KG1 (cell line): ENCODE results near the gene C4orf36.

ENCODE experiments used
- DNase-seq: peaks from one replicate; lab custom pipeline; 2025; lab: John Stamatoyannopoulos, UW

The C4orf36 gene

DNA sequence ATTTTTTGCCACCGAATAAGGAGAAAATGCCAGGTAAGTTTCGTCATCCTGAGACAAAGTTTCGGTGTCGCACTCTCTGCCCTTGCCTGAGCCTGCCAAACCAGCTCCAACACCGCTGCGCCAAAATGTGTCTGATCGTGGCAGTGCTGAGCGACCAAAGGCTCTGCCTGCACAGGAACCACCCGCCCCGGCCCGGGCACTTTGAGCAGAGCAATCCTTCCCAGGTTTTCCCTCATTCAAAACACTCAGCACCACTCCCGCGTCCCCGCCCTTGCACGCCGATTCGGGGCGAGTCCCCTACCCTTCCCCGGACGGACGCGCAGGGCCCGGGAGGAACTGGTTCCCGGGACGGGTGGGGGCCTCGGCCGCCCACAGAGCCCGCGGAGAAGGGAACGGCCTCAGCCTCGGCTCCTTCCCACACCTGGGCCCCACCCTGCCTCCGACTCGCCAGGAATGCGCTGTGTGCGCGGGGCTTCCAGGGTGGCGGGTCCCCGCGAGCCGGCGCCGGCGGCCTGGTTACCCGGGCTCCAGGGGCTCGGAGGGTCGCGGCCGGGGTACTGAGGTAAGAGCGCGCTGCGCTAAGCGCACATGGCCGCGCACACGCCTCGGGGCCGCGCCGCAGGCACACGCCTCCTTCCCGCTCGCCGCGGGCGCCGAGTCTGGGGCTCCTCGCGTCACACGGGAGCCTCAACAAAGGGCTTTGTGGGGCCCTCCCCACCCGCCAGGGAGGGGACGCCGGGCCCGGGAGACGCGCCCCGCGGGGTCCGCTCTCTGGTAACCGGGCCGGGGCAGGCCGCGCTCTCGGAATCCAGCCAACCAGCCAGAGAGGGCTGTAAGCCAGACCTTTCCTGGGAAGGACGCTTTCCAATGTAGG lies at the start of gene C4orf36:
C4orf36 (minus strand) TSS at position 661 of the 874 bp plus-strand sequence. CDS start 902 bp downstream, outside the sequence.
- DNase-seq: peak; percentile 77

- no peak for DNase-seq
Measured at GRCh38 chr4:86940920-86941460, 48.8 kb upstream of the C4orf36 start.

DNA sequence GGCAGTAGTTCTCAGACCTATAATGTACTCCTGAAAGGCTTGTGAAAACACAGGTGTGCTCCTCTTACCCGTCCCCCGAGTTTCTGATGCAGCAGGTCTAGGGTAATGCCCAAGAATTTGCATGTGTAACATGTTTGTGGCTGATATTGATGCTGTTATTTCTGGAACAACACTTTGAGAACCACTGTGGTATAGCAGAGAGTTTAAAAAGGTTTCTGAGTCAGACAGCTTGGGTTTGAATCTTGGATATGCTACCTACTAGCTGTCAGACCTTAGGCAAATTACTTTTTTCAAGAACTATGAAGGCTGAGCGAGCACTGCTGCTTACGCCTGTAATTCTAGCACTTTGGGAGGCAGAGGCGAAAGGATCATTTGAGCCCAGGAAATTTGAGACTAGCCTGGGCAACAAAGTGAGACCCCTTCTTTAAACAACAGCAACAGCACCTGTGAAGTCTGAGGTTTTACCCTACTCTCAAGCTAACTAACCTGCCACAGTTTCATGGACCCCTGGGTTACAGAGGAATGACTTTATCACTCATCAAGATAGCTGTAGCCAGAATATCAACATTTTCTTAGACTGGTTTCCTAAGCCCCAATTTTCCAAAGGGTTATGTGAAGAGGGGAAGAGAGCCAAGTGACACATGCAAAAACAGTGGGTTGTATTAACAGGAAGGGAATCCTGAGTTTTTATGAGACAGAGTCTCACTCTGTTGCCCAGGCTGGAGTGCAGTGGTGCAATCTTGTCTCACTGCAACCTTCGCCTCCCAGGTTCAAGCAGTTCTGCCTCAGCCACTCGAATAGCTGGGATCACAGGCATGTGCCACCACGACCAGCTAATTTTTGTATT lies 47.7 kb upstream of the C4orf36 start:
- no peak for DNase-seq

GRCh38 chr4:86938771-86939520 lies 46.7 kb upstream of the C4orf36 start:
- DNase-seq: no peak

DNA sequence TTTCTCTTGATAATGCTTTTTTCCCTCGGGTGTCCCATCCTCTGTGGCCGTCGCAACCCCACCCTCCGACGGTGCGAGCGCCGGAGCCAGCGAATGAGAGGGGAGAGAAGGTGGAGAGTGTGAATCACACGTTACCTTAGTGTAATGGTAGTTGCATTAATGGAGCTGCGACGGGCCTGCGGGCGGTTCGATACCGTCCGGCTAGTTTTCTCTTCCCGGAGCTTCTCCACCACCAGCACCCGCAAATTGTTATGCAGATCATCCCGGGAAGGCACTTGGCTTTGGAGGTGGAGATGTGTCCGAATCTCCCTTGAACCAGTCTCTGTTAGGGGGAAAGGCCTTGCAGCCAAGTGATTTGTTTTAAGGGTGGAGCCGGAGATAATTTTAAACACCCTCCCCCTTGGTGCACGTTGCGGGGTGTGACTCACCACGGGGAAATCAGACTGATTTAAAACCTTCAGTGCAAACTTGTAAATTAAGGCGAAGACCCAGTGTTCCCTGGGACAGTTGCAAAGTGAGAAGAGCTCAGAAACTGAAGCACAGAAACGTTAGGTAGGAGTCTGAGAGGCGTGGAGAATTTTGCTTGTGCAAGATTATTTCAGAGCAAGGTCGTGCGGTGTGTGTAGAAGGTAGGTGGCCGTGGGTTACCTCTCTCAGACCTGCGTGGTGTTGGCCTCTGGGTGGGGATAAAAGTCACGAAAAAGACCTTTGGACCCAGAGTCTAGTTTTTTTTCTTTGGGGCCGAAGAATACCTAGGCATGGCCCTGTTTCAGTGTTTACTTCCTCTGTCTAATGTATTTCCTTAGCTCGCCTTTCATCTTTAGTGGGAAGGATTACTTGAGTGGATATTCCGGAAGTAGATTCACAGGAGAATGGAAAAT lies 43.9 kb upstream of the C4orf36 start:
- DNase-seq: peak; percentile 84

DNA sequence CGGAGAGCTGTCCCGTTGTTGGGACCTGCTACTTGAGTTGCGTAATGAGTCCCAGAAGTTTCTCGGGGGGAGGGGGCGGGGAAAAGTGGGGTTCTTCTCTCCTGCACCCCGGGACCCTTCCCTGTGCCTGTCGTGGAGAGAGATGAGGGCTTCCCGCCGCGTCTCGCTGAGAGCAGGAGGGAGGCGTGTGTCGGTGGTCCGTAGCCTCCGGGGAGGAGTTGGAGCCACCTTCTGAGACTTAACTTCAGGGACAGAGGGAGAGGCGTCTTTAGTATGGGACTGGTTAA lies 43.3 kb upstream of the C4orf36 start:
- no peak for DNase-seq

DNA sequence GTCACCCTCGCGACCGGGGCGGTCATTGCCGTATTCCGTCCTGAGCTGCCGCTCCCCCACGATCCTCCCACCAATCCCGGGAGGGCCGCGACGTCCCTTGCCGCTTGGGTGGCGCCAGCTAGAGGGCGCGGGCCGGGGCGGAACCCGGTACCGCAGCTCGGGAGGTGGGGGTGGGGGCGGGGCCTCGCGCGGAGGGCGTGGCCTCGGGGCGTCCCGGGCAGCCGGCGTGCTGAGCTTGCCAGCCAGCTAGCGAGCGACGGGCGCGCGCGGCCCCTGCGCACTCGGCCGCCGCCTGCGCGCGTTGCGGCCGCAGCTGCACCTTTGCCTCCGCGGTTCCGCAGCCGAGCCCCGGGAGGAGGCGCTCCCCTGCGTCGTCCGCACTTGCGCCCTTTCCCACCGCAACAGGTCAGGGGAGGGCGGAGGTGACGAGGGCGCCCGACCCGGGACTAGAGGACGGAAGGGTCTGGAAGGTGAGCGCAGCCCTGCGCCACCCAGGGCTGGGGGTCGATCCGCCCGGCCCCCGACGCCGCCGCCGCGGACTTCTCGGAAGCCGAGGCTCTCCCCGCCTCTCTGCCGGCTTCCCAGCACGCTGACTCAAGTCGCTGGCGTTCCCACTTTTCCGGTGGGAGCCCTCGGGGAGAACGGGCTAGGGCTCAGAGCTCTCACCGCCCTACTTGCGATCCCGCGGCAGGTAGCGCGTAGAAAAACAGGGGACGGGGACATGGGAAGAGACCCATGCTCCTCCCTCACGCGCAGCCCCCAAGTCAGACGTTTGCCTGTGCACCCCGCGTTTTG lies 42.7 kb upstream of the C4orf36 start, which contains the start of gene AFF1:
AFF1 (plus strand) TSS at position 241 of the 795 bp plus-strand sequence. CDS start 13,523 bp downstream, outside the sequence.
- peak; percentile 81 for DNase-seq

GRCh38 chr4:86934147-86934770 lies 42.0 kb upstream of the C4orf36 start:
- DNase-seq: no peak

GRCh38 chr4:86928400-86929255 lies 36.4 kb upstream of the C4orf36 start:
- DNase-seq: no peak

DNA sequence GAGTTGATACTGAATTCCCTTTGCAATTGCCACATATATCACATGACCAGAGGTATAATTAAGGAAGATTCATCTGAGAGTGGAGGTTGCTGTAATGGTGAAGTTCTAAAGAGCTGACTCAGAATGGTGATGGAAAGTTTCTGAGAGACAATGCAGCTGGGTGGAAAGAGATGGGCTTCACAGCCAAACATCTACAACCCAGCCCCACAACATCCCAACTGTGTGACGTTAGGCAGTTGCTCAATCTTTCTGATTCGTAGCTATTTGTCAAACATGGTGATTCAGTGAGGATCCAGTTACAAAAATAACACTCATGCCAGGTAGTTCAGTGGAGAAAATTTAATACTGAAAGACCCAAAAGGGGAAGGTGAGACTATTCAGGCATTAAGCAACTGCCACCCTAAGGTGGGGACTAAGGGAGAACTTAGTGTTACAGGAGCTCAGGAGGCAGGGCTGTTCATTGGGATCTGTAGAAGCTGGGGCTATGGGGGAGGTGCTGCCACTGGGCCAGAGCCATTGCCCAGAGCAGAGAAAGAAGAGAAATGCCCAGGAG lies 35.7 kb upstream of the C4orf36 start:
- no peak for DNase-seq

DNA sequence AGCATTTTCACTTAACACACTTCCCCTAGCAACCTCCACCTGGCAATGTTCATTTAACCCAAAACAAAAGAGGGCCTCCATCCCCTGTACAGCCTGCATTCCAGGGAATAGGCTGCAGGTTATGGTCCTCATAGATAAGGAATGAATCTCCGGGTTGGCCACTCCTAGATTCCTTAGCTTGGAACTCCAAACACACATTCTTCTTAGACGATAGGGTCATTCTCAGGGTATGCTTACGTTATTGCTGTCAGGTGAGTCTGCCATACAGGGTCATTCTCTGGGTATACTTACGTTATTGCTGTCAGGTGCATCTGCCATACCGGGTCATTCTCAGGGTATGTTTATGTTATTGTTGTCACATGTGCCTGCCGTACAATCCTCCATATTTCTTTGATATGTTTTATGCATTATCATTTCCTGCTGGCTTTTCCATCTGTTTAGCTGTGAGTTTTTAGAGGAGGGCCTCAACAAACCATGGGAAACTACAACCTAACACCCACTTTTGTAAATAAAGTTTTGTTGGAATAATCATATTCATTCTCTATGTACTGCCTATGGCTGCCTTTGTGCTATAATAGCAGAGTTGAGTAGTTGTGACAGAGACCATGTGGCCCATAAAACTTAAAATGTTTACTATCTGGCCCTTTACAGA lies 34.3 kb upstream of the C4orf36 start:
- no peak for DNase-seq

DNA sequence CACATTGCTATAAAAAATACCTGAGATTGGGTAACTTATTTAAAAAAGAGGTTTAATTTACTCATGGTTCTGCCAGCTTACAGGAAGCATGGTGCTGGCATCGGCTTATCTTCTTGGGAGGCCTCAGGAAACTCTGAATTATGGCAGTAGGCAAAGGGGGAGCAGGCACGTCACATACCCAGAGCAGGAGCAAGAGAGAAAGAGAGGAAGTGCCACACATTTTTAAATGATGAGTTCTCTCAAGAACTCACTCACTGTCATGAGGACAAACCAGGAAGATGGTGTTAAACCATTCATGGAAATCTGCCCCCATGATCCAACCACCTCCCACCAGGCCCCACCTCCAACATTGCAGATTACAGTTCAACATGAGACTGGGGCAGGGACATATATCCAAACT lies 32.6 kb upstream of the C4orf36 start:
- DNase-seq: no peak

DNA sequence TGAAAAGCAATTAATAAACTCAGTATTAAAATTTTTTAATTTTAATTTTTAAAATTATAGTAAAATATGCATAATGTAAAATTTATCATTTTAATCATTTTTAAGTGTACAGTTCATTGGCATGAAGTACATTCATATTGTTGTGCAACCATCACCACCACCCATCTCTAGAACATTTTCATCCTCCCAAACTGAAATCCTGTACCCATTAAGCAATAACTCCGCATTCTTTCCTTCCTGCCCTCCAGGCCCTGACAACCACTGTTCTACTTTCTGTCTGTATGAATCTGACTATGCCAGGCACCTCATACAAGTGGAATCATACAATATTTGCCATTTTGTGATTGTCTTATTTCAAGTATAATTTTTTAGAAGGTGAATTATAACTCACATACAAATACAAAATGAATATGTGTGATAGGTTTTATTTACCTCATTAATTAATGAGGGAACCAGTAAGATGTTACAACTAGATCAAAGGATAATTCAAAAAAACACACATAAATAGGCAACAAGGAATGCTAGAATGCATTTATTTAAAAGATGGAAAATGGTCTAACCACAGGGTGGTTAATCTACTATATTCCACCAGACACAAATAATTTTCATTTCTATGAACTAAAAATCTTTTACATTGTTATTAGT lies 29.5 kb upstream of the C4orf36 start:
- DNase-seq: no peak

DNA sequence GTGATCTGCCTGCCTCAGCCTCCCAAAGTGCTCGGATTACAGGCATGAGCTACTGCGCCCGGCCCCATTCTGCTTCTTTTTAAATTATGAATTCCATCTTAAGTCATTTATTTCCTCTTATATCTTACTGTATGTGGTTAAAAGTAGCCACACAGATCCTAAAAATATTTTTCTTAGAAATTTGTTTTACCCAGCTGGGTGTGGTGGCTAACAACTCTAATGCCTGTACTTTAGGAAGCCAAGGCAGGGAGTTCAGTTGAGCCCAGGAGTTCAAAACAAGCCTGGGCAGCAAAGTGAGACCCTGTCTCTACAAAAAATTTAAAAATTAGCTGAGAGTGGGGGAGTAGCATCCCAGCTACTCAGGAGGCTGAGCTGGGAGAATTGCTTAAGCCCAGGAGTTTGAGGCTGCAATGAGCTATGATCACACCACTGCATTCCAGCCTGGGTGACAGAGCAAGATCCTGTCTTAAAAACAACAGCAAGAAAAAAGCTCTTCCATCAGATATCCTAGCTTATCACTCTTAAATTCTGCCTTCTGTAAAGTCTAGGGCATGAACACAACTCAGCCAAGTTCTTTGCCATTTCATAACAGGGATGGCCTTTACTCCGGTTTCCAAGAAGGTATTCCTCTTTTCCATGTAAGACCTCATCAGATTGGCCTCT lies 27.5 kb upstream of the C4orf36 start:
- no peak for DNase-seq

- no peak for DNase-seq
Measured at GRCh38 chr4:86918539-86919072, 26.4 kb upstream of the C4orf36 start.

DNA sequence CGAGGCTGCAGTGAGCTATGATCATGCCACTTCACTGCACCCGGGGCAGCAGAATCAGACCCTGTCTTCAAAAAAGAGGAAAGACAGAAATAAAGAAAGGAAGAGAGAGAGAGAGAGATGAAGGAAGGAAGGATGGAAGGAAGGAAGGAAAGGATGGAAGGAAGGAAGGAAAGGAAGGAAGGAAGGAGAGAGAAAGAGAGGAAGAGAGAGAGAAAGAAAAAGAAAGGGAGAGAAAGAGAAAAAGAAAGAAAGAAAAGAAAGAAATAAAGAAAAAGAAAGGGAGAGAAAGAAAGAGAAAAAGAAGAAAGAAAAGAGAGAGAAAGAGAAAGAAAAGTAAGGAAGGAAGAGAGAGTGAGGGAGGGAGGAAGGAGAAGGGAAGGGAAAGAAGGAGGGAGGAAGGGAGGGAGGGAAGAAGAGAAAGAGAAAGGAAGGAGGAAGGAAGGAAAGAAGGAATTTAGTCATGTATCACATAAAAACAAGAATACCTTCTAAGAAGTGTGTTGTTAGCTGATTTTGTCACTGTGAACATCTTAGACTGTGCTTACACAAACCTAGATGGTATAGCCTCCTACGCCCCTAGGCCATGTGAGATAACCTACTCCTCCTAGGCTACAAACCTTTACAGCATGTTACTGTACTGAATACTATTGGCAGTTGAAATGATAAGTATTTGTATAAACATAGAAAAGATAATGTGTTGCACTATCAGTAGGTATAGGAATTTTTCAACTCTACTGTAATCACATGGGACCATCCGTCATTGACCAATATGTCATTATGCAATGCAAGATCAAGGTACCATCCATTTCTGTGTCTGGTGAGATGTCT lies 25.2 kb upstream of the C4orf36 start:
- no peak for DNase-seq
